ENCODE data around the gene GALNT10.

GRCh38 chr5:154242442-154242841 lies 51.9 kb downstream of the GALNT10 start:
- no peak for TF ChIP-seq GATA2 (IDR thresholded peaks at IDR 0.05; ENCODE audit: low read depth, low read length)
- no peak for TF ChIP-seq GATA3 (IDR thresholded peaks at IDR 0.05; ENCODE audit: low read depth, low read length)
